ENCODE results near the gene DYNLRB2. TPM values are rescaled to one million over a fixed set of nuclear protein-coding genes. Genes with fewer than 3 reads are reported as not detected.
A peak's percentile ranks its signal among the peaks of the same experiment; 100 is the strongest.

DYNLRB2 gene
- total RNA-seq, 1 donor from 2014 or later: 1.1 TPM

- no peak for ATAC-seq (ENCODE audit: poor library complexity)
- no peak for DNase-seq
- intact Hi-C loops (cut with DNase I): no loop called here
These were observed 3.5 kb downstream of the DYNLRB2 start for GRCh38 chr16:80544326-80544725.

GRCh38 chr16:80546249-80546648 is 5.5 kb downstream of the DYNLRB2 start:
- ATAC-seq (ENCODE audit: poor library complexity) (no peak), DNase-seq (no peak)
- intact Hi-C loops (cut with DNase I): no loop called here

- ATAC-seq (ENCODE audit: poor library complexity) (no peak), DNase-seq (no peak)
- intact Hi-C loops (cut with DNase I): no loop called here
These were observed 6.4 kb downstream of the DYNLRB2 start for GRCh38 chr16:80547145-80547544.

GRCh38 chr16:80552277-80552676 is 11.5 kb downstream of the DYNLRB2 start:
- ATAC-seq (ENCODE audit: poor library complexity) (no peak), DNase-seq (no peak)
- intact Hi-C loops (cut with DNase I): no loop called here

GRCh38 chr16:80554033-80554432 is 13.2 kb downstream of the DYNLRB2 start:
- intact Hi-C loops (cut with DNase I): no loop called here
- ATAC-seq (ENCODE audit: poor library complexity) (no peak), DNase-seq (no peak)

- ATAC-seq (ENCODE audit: poor library complexity) (no peak), DNase-seq (no peak)
- intact Hi-C loops (cut with DNase I): no loop called here
These were observed 15.7 kb downstream of the DYNLRB2 start for GRCh38 chr16:80556481-80556880.

- DNase-seq: no peak
- no peak for ATAC-seq (ENCODE audit: poor library complexity)
- intact Hi-C loops (cut with DNase I): no loop called here
These were observed 16.2 kb downstream of the DYNLRB2 start for GRCh38 chr16:80557037-80557436.

- ATAC-seq (ENCODE audit: poor library complexity) (no peak), DNase-seq (no peak)
- intact Hi-C loops (cut with DNase I): no loop called here
These were observed 18.6 kb downstream of the DYNLRB2 start for GRCh38 chr16:80559369-80559768.

GRCh38 chr16:80563066-80563465 is 22.3 kb downstream of the DYNLRB2 start:
- DNase-seq (no peak), ATAC-seq (ENCODE audit: poor library complexity) (no peak)
- intact Hi-C loops (cut with DNase I): no loop called here

GRCh38 chr16:80564394-80564793 is 23.6 kb downstream of the DYNLRB2 start:
- intact Hi-C loops (cut with DNase I): no loop called here
- DNase-seq (no peak), ATAC-seq (ENCODE audit: poor library complexity) (no peak)

- intact Hi-C loops (cut with DNase I): no loop called here
- ATAC-seq (ENCODE audit: poor library complexity): no peak
- DNase-seq: no peak
These were observed 28.8 kb downstream of the DYNLRB2 start for GRCh38 chr16:80569440-80570105.

- intact Hi-C loops (cut with DNase I): no loop called here
These were observed 29.3 kb downstream of the DYNLRB2 start for GRCh38 chr16:80570106-80570478.

GRCh38 chr16:80573700-80574120 is 32.9 kb downstream of the DYNLRB2 start:
- no peak for DNase-seq
- intact Hi-C loops (cut with DNase I): no loop called here
- no peak for ATAC-seq (ENCODE audit: poor library complexity)

More at GRCh38 chr16:80570106-80570478, 29.3 kb downstream of the DYNLRB2 start:
- no peak for DNase-seq
- no peak for ATAC-seq (ENCODE audit: poor library complexity)

- ATAC-seq (ENCODE audit: poor library complexity) (no peak), DNase-seq (no peak)
- intact Hi-C loops (cut with DNase I): no loop called here
These were observed 35.6 kb downstream of the DYNLRB2 start for GRCh38 chr16:80576343-80576912.

GRCh38 chr16:80577485-80578280 is 36.9 kb downstream of the DYNLRB2 start:
- intact Hi-C loops (cut with DNase I): no loop called here
- ATAC-seq (ENCODE audit: poor library complexity) (no peak), DNase-seq (no peak)

GRCh38 chr16:80580109-80580832 is 39.5 kb downstream of the DYNLRB2 start:
- no peak for ATAC-seq (ENCODE audit: poor library complexity)
- no peak for DNase-seq
- intact Hi-C loops (cut with DNase I): no loop called here

GRCh38 chr16:80583466-80583865 is 42.7 kb downstream of the DYNLRB2 start:
- no peak for ATAC-seq (ENCODE audit: poor library complexity)
- intact Hi-C loops (cut with DNase I): no loop called here
- DNase-seq: peak; percentile 52

- no peak for DNase-seq
- no peak for ATAC-seq (ENCODE audit: poor library complexity)
- intact Hi-C loops (cut with DNase I): no loop called here
These were observed 45.0 kb downstream of the DYNLRB2 start for GRCh38 chr16:80585764-80586163.

- ATAC-seq (ENCODE audit: poor library complexity) (no peak), DNase-seq (no peak)
- intact Hi-C loops (cut with DNase I): no loop called here
These were observed 45.7 kb downstream of the DYNLRB2 start for GRCh38 chr16:80586476-80586875.

Measured in Right ventricle myocardium superior (tissue), 1 donor.